HCT116 (cell line): ENCODE measurements around the gene NANOS2.

Source experiments
- EZH2 ChIP-seq: fragments of 200-600 bp; sonication (generic); IDR thresholded peaks from 2 replicates; pipeline ENCODE4 v1.6.1; 2017; ENCODE audit warnings: antibody characterized with exemption, mixed run types
- POLR2A ChIP-seq: IDR thresholded peaks from 2 replicates; pipeline ENCODE4 v1.7.0; 2011; ENCODE audit warnings: borderline replicate concordance; ENCODE audit not compliant: insufficient read depth, insufficient read length; ENCODE audit errors: extremely low read depth
- RAD21 ChIP-seq: IDR thresholded peaks from 2 replicates; pipeline ENCODE4 v1.6.1; 2012; ENCODE audit warnings: low read depth, mild to moderate bottlenecking
- TF ChIP-seq, protein P1 (sequence below), 3 experiments: fragments of 200-600 bp in 1 of 3; sonication (generic) in 1 of 3; IDR thresholded peaks in 2 of 3; conservative IDR thresholded peaks in 1 of 3; 2 replicates each; pipeline ENCODE4 v1.5.1; 2012 to 2017; ENCODE audit warnings: low read depth in 2 of 3, low read length in 2 of 3, antibody characterized with exemption in 1 of 3, borderline replicate concordance in 1 of 3, control low read depth in 1 of 3, mild to moderate bottlenecking in 1 of 3, mixed read lengths in 1 of 3, mixed run types in 1 of 3, moderate library complexity in 1 of 3; ENCODE audit not compliant: insufficient read depth in 1 of 3
- TF ChIP-seq, protein P2 (sequence below): IDR thresholded peaks from 2 replicates; pipeline ENCODE4 v1.6.1; 2012

DNA sequence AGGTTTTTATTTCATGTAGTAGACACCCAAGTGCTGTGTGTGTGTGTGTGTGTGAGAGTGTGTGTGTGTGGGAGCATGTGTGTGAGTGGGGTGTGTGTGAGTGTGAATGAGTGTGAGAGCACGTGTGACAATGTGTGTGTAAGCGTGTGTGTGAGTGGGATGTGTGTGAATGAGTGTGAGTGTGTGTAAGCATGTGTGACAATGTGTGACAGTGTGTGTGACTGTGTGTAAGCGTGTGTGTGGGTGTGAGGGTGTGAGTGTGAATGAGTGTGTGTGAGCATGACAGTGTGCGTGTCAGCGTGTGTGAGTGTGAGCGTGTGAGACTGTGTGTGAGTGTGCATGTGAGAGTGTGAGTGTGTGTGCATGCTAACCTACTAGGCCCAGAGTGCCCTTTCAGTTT, 43.7 kb upstream of the NANOS2 start:
- TF ChIP-seq EZH2 (no peak), POLR2A (no peak), RAD21 (no peak)
- TF ChIP-seq, protein P1, sequence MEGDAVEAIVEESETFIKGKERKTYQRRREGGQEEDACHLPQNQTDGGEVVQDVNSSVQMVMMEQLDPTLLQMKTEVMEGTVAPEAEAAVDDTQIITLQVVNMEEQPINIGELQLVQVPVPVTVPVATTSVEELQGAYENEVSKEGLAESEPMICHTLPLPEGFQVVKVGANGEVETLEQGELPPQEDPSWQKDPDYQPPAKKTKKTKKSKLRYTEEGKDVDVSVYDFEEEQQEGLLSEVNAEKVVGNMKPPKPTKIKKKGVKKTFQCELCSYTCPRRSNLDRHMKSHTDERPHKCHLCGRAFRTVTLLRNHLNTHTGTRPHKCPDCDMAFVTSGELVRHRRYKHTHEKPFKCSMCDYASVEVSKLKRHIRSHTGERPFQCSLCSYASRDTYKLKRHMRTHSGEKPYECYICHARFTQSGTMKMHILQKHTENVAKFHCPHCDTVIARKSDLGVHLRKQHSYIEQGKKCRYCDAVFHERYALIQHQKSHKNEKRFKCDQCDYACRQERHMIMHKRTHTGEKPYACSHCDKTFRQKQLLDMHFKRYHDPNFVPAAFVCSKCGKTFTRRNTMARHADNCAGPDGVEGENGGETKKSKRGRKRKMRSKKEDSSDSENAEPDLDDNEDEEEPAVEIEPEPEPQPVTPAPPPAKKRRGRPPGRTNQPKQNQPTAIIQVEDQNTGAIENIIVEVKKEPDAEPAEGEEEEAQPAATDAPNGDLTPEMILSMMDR (IDR thresholded peaks at IDR 0.05 in 2 of 3, conservative IDR thresholded peaks at IDR 0.05 in 1 of 3; ENCODE audit: borderline replicate concordance in 1 of 3, insufficient read depth in 1 of 3, low read depth in 2 of 3, low read length in 2 of 3), result no peak
- TF ChIP-seq, protein P2, sequence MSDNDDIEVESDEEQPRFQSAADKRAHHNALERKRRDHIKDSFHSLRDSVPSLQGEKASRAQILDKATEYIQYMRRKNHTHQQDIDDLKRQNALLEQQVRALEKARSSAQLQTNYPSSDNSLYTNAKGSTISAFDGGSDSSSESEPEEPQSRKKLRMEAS, result no peak
